GM12873 (cell line): Measurements from ENCODE around the gene GDF2.

ENCODE experiments used
- CTCF ChIP-seq: IDR thresholded peaks from 2 replicates; pipeline ENCODE4 v1.5.1; 2012; ENCODE audit warnings: low read depth, mild to moderate bottlenecking, moderate library complexity, low read length, control low read depth; ENCODE audit not compliant: insufficient read depth; ENCODE audit errors: missing control alignments

GDF2 gene

DNA sequence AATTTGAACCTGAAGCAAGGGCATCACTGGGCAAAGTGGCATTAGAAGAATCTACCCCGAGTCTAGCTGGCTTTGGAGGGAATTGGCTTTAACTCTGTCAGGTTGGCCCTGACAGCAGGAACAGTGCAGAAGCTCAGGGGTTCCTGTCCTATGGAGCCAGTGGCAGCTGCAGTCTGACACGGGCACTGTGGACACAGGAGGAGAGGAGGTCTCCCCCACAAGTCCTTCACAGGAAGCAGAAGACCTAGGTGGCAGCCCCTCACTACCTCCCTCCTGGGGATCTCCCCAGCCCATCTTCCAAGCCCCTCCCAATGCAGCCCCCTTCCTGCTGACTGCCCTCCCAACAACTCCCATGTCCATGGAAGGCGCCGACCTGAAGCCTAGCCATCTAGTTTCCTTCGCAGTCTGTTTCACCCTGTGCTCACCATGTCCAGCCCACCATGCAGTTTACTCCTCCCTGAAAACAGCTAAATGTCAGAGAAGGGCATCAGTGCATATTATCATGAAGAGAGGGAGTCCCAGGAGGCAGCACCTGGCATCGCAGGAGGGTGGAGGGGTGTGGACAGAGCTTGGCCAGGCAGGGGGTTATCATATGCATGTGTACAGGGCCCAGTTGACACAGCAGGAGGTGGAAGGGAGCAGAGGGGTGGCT, 40.1 kb upstream of the GDF2 start:
- no peak for TF ChIP-seq CTCF

DNA sequence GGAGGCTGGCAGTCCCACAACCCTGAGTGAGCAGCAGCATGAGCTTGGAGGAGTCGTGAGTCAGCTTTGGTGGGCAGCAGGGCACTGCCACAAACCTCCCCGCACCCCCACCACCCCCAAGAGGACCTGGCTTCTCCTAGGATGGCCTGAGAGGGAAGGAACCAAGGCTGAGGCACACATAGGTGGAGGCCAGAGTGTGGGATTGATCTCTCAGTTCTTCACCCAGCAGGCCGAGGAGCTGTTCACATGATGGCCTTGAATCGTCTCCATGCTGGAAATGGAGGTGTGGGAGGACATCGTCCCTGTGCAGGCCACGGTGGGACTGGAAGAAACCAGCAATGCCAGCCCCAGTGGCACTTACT, 39.6 kb upstream of the GDF2 start:
- no peak for TF ChIP-seq CTCF

GRCh38 chr10:47283101-47283630, 39.1 kb upstream of the GDF2 start:
- TF ChIP-seq CTCF, result no peak

- no peak for TF ChIP-seq CTCF
Measured at GRCh38 chr10:47283848-47284247, 38.4 kb upstream of the GDF2 start.

DNA sequence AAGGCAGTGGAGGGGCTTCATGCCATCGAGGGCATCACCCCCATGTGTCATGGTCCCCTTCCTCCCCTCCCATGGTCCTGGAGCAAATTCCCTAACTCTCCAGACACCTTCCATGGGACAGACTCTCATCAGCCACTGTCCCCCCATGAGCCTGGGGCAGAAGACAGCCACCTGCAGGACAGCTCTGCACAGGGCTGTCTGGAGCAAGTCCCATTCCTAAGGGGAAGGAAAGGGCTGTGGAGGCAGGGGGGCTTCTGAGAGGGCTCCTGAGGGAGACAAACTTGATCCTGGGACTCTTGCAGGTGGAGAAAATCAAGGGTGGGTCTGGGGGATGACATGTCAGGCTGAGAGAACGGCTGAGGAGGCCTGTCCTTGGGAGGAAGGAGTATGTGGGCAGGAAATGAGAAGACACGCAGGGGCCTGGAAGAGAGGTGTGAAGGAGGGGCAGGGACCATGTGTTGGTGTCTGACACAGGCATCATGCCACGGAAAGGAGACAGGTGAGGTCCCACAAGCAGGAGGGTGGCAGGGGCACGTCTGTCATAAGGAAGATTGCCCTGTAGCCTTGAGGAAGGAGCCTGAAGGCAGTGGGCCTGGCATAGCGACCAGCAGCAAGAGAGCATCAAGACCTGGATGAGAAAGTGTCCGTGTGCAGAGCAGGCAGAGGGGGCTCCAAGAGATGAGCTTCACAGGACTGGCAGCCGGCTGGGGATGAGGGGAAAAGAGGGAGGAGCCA, 36.7 kb upstream of the GDF2 start:
- TF ChIP-seq CTCF, result no peak

- no peak for TF ChIP-seq CTCF
Measured at GRCh38 chr10:47286116-47286505, 36.1 kb upstream of the GDF2 start.

DNA sequence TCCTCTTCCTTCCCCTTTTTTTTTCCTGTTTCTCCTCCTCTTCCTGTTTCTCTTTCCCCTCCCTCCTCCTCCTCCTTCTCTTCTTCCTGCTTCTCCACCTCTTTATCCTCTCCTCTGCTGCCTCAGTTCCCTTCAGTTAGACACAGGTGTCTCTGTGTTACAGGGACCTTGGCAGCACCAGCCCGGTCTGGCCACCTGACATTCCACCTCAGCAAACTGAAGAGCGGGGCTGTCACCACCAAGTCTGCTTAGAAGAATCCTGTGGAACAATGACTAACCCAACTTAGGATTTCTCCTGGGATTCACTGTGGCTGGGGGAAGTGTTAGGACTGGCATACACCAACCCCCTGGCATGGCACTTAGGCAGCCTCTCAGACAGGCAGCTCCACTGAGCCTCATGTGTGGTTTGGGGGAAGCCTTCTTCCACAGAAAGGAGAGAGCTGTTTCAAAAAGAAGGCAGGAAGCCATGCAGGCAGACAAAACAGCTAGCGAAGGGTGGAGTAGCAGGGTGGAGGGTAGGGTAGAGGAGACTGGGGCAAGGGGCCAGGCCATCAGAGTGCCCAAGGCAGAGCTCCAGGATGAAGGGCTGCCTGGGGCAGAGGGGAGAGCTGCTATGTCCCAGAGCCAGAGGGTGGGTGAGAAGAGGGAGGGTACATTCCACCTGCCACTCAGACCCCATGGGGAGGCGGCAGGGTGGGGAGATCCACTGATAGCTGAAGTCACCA, 35.5 kb upstream of the GDF2 start:
- TF ChIP-seq CTCF, result no peak
